C4-2B (cell line): ENCODE results near the gene CDK14.

Source experiments
- CTCF ChIP-seq: fragments of 450-650 bp; conservative IDR thresholded peaks from 2 replicates; pipeline ENCODE4 v1.5.1; 2017; ENCODE audit warnings: mild to moderate bottlenecking
- ZFX ChIP-seq: fragments of 450-650 bp; IDR thresholded peaks from 2 replicates; pipeline ENCODE4 v1.6.1; 2017

- TF ChIP-seq CTCF, result no peak
- TF ChIP-seq ZFX, result no peak
These were observed 155.5 kb downstream of the CDK14 start for GRCh38 chr7:90751595-90751994.
